SHP77 treated with DMSO at 0.1 percent for 48 hours (cell line): Measurements from ENCODE around the gene NOL12.
A peak's percentile ranks its signal among the peaks of the same experiment; 100 is the strongest.
"Not testable (repeated sequence)": the region's sequence is repeated elsewhere in the genome, so short reads cannot be mapped to it uniquely, and the experiment has no call there.

Experiments
- DNase-seq: peaks from one replicate; lab custom pipeline; 2025; lab: John Stamatoyannopoulos, UW

NOL12 gene

GRCh38 chr22:37679670-37680069, 6.5 kb upstream of the NOL12 start:
- DNase-seq = no peak

- DNase-seq = no peak
Measured at GRCh38 chr22:37680191-37680851, 5.8 kb upstream of the NOL12 start.

- no peak for DNase-seq
Measured at GRCh38 chr22:37681001-37681424, 5.1 kb upstream of the NOL12 start.

- peak; percentile 38 for DNase-seq
Measured at GRCh38 chr22:37681556-37682049, 4.5 kb upstream of the NOL12 start.

GRCh38 chr22:37684803-37685615, 1.1 kb upstream of the NOL12 start:
- no peak for DNase-seq

GRCh38 chr22:37690407-37690806, 4.3 kb downstream of the NOL12 start:
- no peak for DNase-seq

- DNase-seq = no peak
Measured at GRCh38 chr22:37690901-37691504, 4.9 kb downstream of the NOL12 start.

GRCh38 chr22:37692627-37693285, 6.6 kb downstream of the NOL12 start:
- DNase-seq = no peak

GRCh38 chr22:37694131-37694530, 8.0 kb downstream of the NOL12 start:
- not testable (repeated sequence) for DNase-seq

GRCh38 chr22:37696260-37696656, 10.1 kb downstream of the NOL12 start:
- DNase-seq = not testable (repeated sequence)

- peak; percentile 84 for DNase-seq
Measured at GRCh38 chr22:37696657-37697537, 10.8 kb downstream of the NOL12 start, which contains the start of gene TRIOBP. Gene TRIOBP, plus strand, starts transcription at chr22:37697048. Its CDS starts 4,318 bp downstream, at chr22:37701366.

GRCh38 chr22:37697538-37697835, 11.3 kb downstream of the NOL12 start:
- no peak for DNase-seq

GRCh38 chr22:37701141-37701786, 15.1 kb downstream of the NOL12 start:
- no peak for DNase-seq

- DNase-seq = no peak
Measured at GRCh38 chr22:37703906-37704305, 17.8 kb downstream of the NOL12 start.

- DNase-seq = no peak
Measured at GRCh38 chr22:37704645-37705044, 18.5 kb downstream of the NOL12 start.

- DNase-seq = no peak
Measured at GRCh38 chr22:37705205-37705604, 19.1 kb downstream of the NOL12 start.

GRCh38 chr22:37708580-37709444, 22.7 kb downstream of the NOL12 start:
- no peak for DNase-seq

- DNase-seq = no peak
Measured at GRCh38 chr22:37709445-37709765, 23.3 kb downstream of the NOL12 start.

GRCh38 chr22:37710675-37711074, 24.5 kb downstream of the NOL12 start:
- no peak for DNase-seq

GRCh38 chr22:37711490-37711889, 25.3 kb downstream of the NOL12 start:
- no peak for DNase-seq
